GM20000 (cell line): Measurements from ENCODE around the gene CDA.

Experiments used
- DNase-seq: peaks from one replicate; pipeline ENCODE4 v3.0.0; 2012; ENCODE audit warnings: low spot score
- TF ChIP-seq, protein P1 (sequence below): IDR thresholded peaks from 2 replicates; pipeline ENCODE4 v1.5.1; 2012; ENCODE audit warnings: mild to moderate bottlenecking, control low read depth; ENCODE audit errors: extremely low read depth, missing control alignments

The CDA gene

DNA sequence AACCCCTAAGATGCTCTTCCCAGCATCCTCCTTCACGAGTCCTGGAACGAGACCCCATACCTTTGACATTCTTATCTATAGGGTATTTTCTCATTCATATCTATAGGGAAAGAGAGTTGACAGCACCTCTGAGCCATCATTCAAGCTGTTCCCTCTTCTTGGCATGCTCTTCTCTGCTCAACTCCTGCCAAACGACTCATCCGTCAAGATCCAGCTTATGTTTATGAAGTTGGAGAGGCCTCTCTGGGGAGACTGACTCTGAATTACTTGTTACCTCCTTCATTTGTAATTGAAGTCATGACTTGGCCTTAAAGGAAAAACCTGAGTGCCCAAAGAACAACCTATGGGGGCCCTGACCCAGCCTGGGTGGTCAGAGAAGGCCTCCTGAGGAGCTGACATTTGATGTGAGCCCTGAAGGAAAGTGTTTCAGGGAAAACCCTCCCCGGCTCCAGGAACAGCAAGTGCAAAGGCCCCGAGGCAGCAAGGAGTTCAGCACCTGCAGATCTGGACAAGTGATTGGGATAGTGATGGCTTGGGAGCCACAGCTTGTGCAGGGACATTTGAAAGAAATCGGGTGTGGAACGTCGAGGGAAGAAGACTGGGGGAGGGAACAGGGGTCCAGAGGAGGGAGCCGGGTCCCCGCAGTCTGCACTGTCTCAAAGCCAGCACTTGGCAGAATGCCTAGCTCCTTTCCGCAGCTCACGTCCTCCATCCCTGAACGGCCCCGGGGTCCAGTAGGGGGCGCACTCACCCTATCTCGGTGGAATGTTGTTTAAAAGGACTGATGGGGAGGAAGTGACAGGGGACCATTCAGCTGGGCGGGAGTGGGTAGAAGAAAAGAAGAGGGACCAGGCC, 14.0 kb upstream of the CDA start:
- DNase-seq: peak; percentile 83

DNA sequence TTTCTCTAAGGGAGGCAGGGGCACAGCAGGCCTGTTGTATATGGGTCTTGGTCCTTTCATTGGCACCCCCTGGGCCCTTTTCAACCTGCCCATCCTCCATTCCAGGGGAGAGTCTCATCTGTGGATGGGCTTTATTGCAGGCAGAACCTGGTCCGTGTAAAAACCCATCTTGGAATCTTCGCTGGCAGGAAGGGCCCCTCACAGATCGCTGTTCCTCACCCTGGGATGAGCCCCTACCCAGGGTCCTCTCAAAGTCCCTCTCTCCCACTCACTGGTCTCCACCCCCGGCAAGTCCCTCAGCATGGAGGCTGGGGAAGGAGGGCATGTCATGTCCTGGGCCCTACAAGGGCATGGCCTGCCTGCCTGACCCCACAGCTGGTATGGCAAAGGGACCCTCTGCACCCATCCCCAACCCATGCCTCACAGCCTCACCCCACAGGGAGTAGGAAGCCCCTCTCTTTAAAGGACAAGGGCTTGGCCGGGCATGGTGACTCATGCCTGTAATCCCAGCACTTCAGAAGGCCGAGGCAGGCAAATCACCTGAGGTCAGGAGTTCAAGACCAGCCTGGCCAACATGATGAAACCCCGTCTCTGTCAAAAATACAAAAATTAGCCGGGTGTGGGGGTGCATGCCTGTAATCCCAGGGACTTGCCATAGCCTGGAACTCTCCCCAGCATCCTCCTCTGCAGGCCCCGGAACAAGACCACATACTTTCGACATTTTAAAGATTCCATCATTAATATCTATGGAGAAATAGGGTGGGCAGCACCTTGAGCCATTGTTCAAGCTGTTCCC, 13.2 kb upstream of the CDA start:
- DNase-seq: no peak
- TF ChIP-seq, protein P1, sequence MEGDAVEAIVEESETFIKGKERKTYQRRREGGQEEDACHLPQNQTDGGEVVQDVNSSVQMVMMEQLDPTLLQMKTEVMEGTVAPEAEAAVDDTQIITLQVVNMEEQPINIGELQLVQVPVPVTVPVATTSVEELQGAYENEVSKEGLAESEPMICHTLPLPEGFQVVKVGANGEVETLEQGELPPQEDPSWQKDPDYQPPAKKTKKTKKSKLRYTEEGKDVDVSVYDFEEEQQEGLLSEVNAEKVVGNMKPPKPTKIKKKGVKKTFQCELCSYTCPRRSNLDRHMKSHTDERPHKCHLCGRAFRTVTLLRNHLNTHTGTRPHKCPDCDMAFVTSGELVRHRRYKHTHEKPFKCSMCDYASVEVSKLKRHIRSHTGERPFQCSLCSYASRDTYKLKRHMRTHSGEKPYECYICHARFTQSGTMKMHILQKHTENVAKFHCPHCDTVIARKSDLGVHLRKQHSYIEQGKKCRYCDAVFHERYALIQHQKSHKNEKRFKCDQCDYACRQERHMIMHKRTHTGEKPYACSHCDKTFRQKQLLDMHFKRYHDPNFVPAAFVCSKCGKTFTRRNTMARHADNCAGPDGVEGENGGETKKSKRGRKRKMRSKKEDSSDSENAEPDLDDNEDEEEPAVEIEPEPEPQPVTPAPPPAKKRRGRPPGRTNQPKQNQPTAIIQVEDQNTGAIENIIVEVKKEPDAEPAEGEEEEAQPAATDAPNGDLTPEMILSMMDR: no peak

More for the DNA sequence above, 14.0 kb upstream of the CDA start:
- TF ChIP-seq, protein P1: peak; percentile 54

DNA sequence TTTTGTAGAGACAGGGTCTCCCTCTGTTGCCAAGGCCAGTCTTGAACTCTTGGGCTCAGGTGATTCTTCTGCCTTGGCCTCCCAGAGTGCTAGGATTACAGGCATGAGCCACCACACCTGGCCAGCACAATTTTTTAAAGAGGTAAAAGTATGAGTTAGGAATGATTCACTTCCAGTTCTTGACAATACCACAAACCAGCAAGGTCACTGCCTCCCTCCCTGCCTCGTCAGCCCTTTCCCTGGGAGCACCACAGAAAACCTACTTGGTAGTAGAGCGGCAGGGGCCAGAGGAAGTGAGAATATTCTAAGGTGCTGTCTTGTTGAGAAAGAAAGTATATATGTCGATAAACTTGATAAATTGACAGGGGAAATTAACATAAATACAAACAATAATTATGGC, 10.8 kb upstream of the CDA start:
- no peak for DNase-seq
- TF ChIP-seq, protein P1: no peak

DNA sequence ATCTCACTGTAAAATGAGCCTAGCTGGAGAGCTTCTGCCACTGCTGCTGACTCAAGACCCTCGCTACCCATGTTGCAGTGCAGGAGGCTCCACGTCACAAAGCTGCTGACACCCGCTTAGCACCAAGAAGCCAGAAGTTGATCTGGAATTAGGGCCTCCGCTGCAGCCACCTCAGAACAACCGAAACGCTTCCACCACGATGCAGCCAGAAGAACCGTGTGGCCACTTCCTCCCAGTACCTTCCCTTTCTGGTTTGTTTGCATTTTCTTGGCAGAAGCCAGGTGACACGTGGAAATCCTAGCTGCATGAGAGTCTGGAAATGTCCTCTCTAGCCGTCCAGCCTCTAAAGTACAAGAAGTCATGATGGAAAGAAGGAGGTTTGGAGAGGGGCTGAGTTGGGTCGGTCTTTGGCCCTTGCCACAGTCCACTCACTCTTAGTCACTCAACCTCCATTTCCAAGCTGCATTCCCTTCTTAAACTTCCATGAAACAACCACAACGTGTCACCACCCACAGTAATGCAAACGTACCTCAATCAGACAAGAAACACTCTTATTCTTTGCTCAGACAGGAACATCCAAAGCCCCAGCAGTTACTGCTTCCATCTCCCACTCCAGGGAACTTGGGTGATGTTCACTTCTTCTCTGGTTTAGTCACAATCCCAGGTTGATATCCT, 10.0 kb upstream of the CDA start:
- DNase-seq: no peak
- TF ChIP-seq, protein P1: no peak

DNA sequence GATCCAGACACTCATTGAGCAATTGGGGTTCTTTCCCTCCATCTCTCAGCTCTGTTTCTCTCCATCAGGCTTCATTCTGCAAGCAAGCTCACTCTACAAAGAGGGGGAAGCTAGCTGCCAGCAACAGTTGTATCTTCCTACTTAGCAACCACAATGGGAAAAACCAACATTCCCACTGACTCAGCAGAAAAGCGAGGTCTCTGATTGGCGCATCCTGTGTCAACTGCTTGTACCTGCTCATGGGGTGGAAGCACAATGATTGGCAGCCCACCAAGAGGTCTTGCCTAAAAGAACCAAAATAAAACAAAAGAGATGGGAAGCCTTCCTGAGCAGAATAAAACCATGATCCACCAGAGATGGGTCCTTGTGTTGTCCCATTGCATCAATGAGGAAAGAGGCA, 4.0 kb upstream of the CDA start:
- TF ChIP-seq, protein P1: no peak
- no peak for DNase-seq

DNA sequence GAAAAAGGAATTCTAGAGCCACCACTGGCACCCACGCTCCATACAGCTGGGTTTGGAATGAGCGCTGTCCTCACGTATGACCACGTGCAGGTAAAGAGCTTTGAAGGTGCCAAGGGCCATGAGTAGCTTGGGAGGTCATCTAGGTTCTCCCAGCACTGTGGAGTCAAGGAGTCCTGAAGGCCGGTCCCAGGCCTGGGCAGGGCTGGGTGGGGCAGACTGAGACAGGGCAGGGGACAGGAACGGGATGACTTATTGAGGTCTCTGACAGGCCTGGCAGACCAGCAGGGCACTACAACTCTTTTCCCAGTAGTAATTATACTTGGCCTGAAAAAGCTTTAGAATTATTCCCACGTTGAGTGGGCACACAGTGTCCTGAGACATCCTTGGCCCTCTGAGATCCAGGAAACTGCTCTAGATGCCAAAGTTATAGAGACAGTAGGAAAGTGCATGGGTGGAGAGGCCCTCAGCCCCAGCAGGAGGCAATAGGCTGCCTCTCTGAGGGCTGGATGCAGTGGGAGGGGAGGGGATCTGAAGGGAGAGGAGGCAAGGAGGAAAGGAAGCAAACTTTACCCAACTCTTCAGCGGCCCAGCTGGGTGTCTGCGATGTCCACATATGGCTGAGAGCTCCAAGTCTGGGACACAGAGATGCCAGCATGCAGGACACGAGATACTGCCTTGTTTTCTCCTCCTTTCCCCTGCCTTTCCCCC, 1.8 kb upstream of the CDA start:
- no peak for DNase-seq
- TF ChIP-seq, protein P1: no peak
